HT1080 (cell line): Measurements from ENCODE around the gene ZNF521. TPM values are rescaled to one million over a fixed set of nuclear protein-coding genes. Genes with fewer than 3 reads are reported as not detected.
"Not testable (repeated sequence)": the region's sequence is repeated elsewhere in the genome, so short reads cannot be mapped to it uniquely, and the experiment has no call there.

ENCODE experiments used
- DNase-seq: peaks from one replicate; pipeline ENCODE4 v3.0.0-alpha.2; 2015; ENCODE audit warnings: low read depth
- total RNA-seq: library from RNA; depleted of rRNA; stranded (reverse); fragments of >200 nt; shearing (Covaris generic); gene quantifications from 2 replicates; pipeline ENCODE4 v1.2.3, GENCODE V29; 2014

Gene ZNF521
- total RNA-seq, 1 experiment from 2014 or later = 17.5 TPM

GRCh38 chr18:25042641-25043051, 309.3 kb downstream of the ZNF521 start:
- DNase-seq = no peak

DNA sequence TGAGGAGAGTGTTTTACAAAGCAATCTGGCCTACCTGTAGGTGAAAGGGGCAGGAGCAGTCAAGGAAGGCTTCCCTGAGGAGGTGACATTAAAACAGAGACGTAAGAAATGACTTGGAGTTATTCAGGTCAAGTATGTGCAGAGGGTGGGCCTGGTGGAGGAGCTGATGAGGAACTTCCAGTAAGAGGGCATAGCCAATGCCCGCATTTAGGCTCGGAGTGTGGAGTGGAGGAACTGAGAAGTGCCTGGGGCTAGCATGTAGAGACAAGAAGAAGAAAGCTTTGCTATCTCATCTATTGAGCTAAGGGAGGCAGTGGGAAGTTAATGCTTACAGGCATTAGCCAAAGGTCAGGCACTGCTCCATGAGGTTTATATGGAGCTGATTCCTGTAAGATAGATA, 312.2 kb downstream of the ZNF521 start:
- DNase-seq = no peak

- DNase-seq = no peak
Measured at GRCh38 chr18:25038261-25038660, 313.7 kb downstream of the ZNF521 start.

- no peak for DNase-seq
Measured at GRCh38 chr18:25033747-25034471, 318.1 kb downstream of the ZNF521 start.

- not testable (repeated sequence) for DNase-seq
Measured at GRCh38 chr18:25033175-25033574, 318.8 kb downstream of the ZNF521 start.

DNA sequence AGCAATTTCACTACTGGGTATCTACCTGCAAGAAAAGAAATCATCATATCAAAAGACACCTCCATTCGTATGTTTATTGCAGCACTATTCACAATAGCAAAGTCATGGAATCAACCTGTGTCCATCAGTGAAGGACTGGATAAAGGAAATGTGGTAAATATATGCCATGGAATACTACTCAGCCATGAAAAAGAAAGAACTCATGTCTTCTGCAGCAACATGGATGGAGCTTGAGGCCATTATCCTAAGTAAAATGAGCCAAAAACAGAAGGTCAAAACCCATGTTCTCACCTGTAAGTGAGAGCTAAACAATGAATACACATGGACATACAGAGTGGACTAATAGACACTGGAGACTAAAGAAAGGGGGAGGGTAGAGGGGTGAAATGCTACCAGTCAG, 322.2 kb downstream of the ZNF521 start:
- DNase-seq = no peak

GRCh38 chr18:25019931-25020330, 332.0 kb downstream of the ZNF521 start:
- DNase-seq = no peak

GRCh38 chr18:25019086-25019860, 332.7 kb downstream of the ZNF521 start:
- DNase-seq = no peak

DNA sequence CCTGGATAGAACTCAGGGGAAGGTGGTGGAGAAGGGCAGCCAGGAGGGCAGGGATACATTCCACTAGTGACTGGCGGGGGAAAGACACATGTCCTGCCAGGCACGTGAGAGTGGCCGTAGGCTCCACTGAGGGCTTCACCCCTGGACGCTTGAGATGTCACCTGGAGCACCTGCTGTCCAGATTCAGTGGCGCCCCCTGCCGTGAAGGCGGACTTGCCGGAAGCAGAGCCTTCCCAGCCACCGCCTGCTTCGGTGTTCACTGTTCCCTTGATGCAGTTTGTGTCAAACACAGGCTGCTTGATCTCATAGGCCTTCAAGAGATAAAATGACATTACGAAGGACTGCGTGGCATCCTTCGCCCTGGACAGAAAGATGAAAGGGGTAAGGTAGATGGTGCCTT, 335.3 kb downstream of the ZNF521 start:
- DNase-seq = no peak

DNA sequence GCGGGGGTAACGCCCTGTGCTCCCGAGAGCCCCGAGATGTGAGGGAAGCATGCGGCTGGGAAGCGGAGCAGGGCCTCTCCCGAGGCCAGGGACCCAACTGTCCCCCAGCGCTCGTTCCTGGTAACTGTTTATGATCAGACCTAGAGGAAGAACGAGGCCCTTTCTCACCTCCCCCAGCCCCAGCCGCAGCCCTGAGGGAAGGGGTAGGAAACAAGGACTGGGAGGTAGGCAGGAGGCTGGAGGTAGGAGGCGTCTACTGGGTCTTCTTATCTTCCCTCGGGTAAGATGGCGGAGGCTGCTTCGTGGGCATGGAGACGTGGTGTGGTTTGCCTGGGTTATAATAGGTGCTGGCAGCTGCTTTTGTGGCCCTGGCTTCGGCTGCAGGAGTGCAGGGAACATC, 335.8 kb downstream of the ZNF521 start:
- DNase-seq = no peak
